ENCODE results near the gene MFSD8.
A peak's percentile ranks its signal among the peaks of the same experiment; 100 is the strongest.
"Not testable (repeated sequence)": the region's sequence is repeated elsewhere in the genome, so short reads cannot be mapped to it uniquely, and the experiment has no call there.

Gene MFSD8

DNA sequence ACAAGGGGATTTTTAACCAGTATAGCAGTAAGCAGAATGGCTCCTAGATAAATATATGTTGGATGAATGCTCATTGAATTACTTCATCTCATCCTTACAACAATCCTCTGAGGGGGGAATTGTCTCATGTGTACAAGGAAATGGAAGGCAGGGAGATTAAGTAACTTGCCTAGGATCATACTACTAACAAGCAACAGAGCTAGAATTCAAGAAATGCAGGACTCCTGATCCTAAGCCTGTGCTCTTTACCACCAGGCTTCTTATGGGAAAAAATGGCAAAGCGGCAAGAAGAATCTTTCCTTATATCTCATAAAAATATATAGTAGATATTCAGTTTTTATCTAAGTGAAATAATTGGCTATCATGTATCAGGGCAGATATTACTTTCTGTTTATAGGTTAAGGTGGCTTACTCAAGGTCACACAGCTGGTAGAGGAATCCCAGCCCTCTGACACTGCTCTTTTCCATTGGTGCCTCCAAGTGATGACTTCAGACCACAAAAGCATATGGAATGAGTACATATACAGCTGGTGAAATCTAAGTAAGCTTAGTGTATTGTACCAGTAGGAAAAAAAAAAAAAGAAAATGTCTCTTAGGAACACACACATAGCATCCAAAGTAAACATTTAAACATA lies 2.3 kb upstream of the MFSD8 start:
- TF ChIP-seq SUZ12 (IDR thresholded peaks at IDR 0.05; ENCODE audit: extremely low read depth, insufficient read depth, insufficient read length): no peak
- no peak overlapping the region for H3K9ac ChIP-seq (ENCODE audit: insufficient read length, low read depth)
- DNase-seq (ENCODE audit: low read depth, low spot score): no peak

DNA sequence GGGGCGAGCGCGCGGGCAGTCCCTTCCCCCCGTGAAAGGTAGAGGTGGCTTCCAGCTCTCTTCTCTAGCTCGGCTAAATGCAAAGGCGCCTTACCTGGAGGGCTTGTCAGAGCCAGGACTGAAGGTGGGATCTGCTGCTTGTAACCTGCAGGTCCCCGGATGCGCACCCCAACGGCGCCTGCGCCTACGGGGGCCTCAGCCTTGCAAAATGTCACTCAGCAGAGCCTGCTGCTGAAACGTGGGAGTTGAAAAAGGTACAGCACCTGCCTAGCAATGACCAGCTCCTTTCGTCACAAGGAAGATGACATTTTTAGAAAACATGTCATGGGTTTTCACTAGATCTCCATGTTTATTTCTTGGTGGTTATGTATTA lies 816 bp upstream of the MFSD8 start:
- H3K4me1 ChIP-seq (ENCODE audit: insufficient read depth, insufficient read length): no peaks in the 10 kb centered on the region
- no peaks in the 10 kb centered on the region for H3K9me3 ChIP-seq (ENCODE audit: insufficient read depth, low read length)
- peak overlapping the region; percentile 97 for H3K9ac ChIP-seq (ENCODE audit: insufficient read length, low read depth)
- TF ChIP-seq YY1 (IDR thresholded peaks at IDR 0.05; ENCODE audit: insufficient read depth, insufficient read length) (no peak), ZNF274 (IDR thresholded peaks at IDR 0.05; ENCODE audit: low read depth, low read length) (no peak), SUZ12 (IDR thresholded peaks at IDR 0.05; ENCODE audit: extremely low read depth, insufficient read depth, insufficient read length) (no peak)
- H3K27me3 ChIP-seq (ENCODE audit: insufficient read depth, insufficient read length): no peaks in the 10 kb centered on the region
- no peak for DNase-seq (ENCODE audit: low read depth, low spot score)
- peaks cover 10% of the 10 kb centered on the region for H3K36me3 ChIP-seq (ENCODE audit: insufficient read depth, insufficient read length, low read length)
- H3K4me3 ChIP-seq (ENCODE audit: insufficient read length, low read depth): peak overlapping the region; percentile 96

More for the DNA sequence above, 2.3 kb upstream of the MFSD8 start:
- Histone ChIP-seq H3K4me3 (ENCODE audit: insufficient read length, low read depth) (no peak overlapping the region), H3K27me3 (ENCODE audit: insufficient read depth, insufficient read length) (no peaks in the 10 kb centered on the region), H3K36me3 (ENCODE audit: insufficient read depth, insufficient read length, low read length) (peaks cover 10% of the 10 kb centered on the region), H3K4me1 (ENCODE audit: insufficient read depth, insufficient read length) (no peaks in the 10 kb centered on the region), H3K9me3 (ENCODE audit: insufficient read depth, low read length) (no peaks in the 10 kb centered on the region)

DNA sequence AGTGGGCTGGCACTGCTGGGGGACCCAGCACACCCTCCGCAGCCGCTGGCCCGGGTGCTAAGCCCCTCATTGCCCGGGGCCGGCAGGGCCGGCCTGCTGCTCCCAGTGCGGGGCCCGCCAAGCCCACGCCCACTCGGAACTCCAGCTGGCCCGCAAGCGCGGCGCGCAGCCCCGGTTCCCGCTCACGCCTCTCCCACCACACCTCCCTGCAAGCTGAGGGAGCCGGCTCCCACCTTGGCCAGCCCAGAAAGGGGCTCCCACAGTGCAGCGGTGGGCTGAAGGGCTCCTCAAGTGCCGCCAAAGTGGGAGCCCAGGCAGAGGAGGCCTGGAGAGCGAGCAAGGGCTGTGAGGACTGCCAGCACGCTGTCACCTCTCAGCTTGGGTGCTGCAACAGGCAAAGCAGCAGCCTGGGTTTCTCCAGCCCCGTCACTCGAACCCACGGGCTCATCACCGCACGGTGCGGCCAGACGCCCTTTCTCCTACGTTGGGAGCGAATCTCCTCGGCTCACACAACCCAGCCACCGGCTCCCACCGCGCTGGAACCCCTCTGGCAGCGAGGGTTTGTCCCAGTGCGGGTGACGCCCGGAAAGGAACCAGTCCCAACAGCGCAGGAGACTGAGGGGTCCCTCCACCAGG lies 429 bp downstream of the MFSD8 start:
- not testable (repeated sequence) for DNase-seq (ENCODE audit: low read depth, low spot score); H3K9me3 ChIP-seq (ENCODE audit: insufficient read depth, low read length); H3K4me1 ChIP-seq (ENCODE audit: insufficient read depth, insufficient read length); H3K36me3 ChIP-seq (ENCODE audit: insufficient read depth, insufficient read length, low read length); H3K27me3 ChIP-seq (ENCODE audit: insufficient read depth, insufficient read length)
- Histone ChIP-seq H3K9ac (ENCODE audit: insufficient read length, low read depth) (peak overlapping the region; percentile 97), H3K4me3 (ENCODE audit: insufficient read length, low read depth) (peak overlapping the region; percentile 96)

DNA sequence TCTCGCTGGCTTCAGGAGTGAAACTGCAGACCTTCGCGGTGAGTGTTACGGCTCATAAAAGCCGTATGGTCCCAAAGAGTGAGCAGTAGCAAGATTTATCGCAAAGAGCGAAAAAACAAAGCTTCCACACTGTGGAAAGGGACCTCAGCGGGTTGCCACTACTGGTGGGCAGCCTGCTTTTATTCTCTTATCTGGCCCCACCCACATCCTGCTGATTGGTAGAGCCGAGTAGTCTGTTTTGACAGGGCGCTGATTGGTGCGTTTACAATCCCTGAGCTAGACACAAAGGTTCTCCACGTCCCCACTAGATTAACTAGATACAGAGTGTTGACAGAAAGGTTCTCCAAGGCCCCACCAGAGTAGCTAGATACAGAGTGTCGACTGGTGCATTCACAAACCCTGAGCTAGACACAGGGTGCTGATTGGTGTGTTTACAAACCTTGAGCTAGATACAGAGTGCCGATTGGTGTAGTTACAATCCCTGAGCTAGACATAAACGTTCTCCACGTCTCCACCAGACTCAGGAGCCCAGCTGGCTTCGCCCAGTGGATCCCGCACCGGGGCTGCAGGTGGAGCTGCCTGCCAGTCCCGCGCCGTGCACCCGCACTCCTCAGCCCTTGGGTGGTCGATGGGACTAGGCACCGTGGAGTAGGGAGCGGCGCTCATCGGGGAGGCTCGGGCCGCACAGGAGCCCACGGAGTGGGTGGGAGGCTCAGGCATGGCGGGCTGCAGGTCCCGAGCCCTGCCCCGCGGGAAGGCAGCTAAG lies 1.2 kb downstream of the MFSD8 start:
- not testable (repeated sequence) for H3K27me3 ChIP-seq (ENCODE audit: insufficient read depth, insufficient read length); H3K36me3 ChIP-seq (ENCODE audit: insufficient read depth, insufficient read length, low read length); H3K9ac ChIP-seq (ENCODE audit: insufficient read length, low read depth); H3K9me3 ChIP-seq (ENCODE audit: insufficient read depth, low read length); H3K4me1 ChIP-seq (ENCODE audit: insufficient read depth, insufficient read length); DNase-seq (ENCODE audit: low read depth, low spot score)
- H3K4me3 ChIP-seq (ENCODE audit: insufficient read length, low read depth): peak overlapping the region; percentile 15

DNA sequence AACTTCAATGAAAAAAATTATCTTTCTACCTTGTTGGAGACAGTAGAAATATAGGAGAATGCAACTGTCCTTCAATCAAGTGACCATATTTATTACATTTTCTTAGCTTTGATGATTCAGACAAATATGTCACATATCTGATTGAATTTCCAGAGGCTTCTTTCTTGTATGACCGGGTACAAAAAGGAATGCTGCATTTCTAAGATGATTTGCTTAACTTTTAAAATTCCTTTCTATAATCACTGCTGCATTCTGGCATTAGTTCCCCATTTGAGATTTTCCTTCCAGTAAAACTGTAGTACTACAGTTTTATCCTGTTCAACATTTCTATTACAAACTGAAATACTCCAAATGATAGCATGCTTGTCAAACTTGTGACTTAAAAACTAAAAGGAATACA lies 5.2 kb downstream of the MFSD8 start:
- H3K27me3 ChIP-seq (ENCODE audit: insufficient read depth, insufficient read length): no peaks in the 10 kb centered on the region
- TF ChIP-seq SUZ12 (IDR thresholded peaks at IDR 0.05; ENCODE audit: extremely low read depth, insufficient read depth, insufficient read length) (no peak), ZNF274 (IDR thresholded peaks at IDR 0.05; ENCODE audit: low read depth, low read length) (no peak), YY1 (IDR thresholded peaks at IDR 0.05; ENCODE audit: insufficient read depth, insufficient read length) (no peak)
- H3K9me3 ChIP-seq (ENCODE audit: insufficient read depth, low read length): no peaks in the 10 kb centered on the region
- no peaks in the 10 kb centered on the region for H3K4me1 ChIP-seq (ENCODE audit: insufficient read depth, insufficient read length)
- no peak for DNase-seq (ENCODE audit: low read depth, low spot score)
- H3K9ac ChIP-seq (ENCODE audit: insufficient read length, low read depth): no peak overlapping the region
- peaks cover 14% of the 10 kb centered on the region for H3K36me3 ChIP-seq (ENCODE audit: insufficient read depth, insufficient read length, low read length)
- no peak overlapping the region for H3K4me3 ChIP-seq (ENCODE audit: insufficient read length, low read depth)

DNA sequence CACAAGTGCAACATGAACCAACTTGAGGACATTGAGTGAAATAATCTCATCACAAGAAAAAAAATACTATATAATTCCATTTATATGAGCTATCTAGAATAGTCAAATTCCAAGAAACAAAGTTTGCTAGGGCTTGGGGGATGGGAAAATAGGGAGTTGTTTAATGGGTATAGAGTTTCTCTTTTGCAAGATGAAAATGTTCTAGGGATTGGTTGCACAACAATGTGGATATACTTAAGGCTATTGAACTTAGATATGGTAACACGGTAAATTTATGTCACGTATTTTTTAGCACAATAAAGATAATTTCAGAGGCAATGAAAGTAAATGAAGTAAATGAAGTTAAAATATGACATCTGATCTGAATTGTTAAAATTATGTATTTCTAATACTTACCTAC lies 7.9 kb downstream of the MFSD8 start:
- peaks cover 4% of the 10 kb centered on the region for H3K36me3 ChIP-seq (ENCODE audit: insufficient read depth, insufficient read length, low read length)
- no peaks in the 10 kb centered on the region for H3K27me3 ChIP-seq (ENCODE audit: insufficient read depth, insufficient read length)
- no peaks in the 10 kb centered on the region for H3K4me1 ChIP-seq (ENCODE audit: insufficient read depth, insufficient read length)
- H3K9me3 ChIP-seq (ENCODE audit: insufficient read depth, low read length): no peaks in the 10 kb centered on the region
- no peak for TF ChIP-seq YY1 (IDR thresholded peaks at IDR 0.05; ENCODE audit: insufficient read depth, insufficient read length)
- TF ChIP-seq SUZ12 (IDR thresholded peaks at IDR 0.05; ENCODE audit: extremely low read depth, insufficient read depth, insufficient read length): no peak
- no peak for TF ChIP-seq ZNF274 (IDR thresholded peaks at IDR 0.05; ENCODE audit: low read depth, low read length)
- H3K4me3 ChIP-seq (ENCODE audit: insufficient read length, low read depth): no peak overlapping the region
- no peak overlapping the region for H3K9ac ChIP-seq (ENCODE audit: insufficient read length, low read depth)
- DNase-seq (ENCODE audit: low read depth, low spot score): no peak

DNA sequence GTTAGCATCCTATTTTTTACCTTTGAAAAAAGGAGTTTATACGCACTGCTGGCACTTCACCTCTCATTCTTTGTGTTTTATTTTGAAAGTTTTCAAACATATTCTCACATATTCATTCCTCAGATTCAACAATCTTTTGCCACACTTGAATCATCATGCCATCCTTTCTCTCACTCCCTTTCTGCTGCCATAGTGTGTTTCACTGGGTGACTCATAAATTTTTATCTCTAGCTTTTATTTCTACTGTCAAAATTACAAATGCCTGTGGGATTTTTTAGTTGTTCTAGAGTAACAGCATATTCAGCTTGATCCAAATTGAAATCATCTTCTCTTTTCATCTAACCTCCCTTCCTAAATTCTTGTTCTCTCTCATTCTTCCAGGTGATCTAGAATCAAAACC lies 28.0 kb downstream of the MFSD8 start:
- Histone ChIP-seq H3K4me3 (ENCODE audit: insufficient read length, low read depth) (no peak overlapping the region), H3K9ac (ENCODE audit: insufficient read length, low read depth) (no peak overlapping the region), H3K36me3 (ENCODE audit: insufficient read depth, insufficient read length, low read length) (peaks cover 4% of the 10 kb centered on the region), H3K9me3 (ENCODE audit: insufficient read depth, low read length) (no peaks in the 10 kb centered on the region), H3K4me1 (ENCODE audit: insufficient read depth, insufficient read length) (no peaks in the 10 kb centered on the region), H3K27me3 (ENCODE audit: insufficient read depth, insufficient read length) (no peaks in the 10 kb centered on the region)
- TF ChIP-seq ZNF274 (IDR thresholded peaks at IDR 0.05; ENCODE audit: low read depth, low read length): no peak
- TF ChIP-seq YY1 (IDR thresholded peaks at IDR 0.05; ENCODE audit: insufficient read depth, insufficient read length): no peak
- TF ChIP-seq SUZ12 (IDR thresholded peaks at IDR 0.05; ENCODE audit: extremely low read depth, insufficient read depth, insufficient read length): no peak
- DNase-seq (ENCODE audit: low read depth, low spot score): no peak

DNA sequence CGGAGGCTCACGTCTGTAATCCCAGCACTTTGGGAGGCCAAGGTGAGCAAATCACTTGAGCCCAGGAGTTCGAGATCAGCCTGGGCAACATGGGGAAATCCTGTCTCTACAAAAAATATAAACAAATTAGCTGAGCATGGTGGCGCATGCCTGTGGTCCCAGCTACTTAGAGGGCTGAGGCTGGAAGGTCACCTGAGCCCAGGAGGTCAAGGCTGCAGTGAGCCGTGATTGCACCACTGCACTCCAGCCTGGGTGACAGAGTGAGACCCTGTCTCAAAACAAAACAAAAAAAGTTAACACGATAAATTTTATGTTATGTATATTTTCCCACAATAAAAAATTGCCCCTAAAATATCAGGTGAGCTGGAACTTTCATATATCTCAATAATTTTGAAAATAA lies 33.1 kb downstream of the MFSD8 start:
- DNase-seq (ENCODE audit: low read depth, low spot score); H3K27me3 ChIP-seq (ENCODE audit: insufficient read depth, insufficient read length); H3K36me3 ChIP-seq (ENCODE audit: insufficient read depth, insufficient read length, low read length); H3K4me3 ChIP-seq (ENCODE audit: insufficient read length, low read depth); H3K9ac ChIP-seq (ENCODE audit: insufficient read length, low read depth); H3K9me3 ChIP-seq (ENCODE audit: insufficient read depth, low read length); H3K4me1 ChIP-seq (ENCODE audit: insufficient read depth, insufficient read length): not testable (repeated sequence)

Data from NT2/D1 (cell line).